Stimulated activated CD8-positive, alpha-beta memory T cell treated with anti-CD3 and anti-CD28 coated beads, Interleukin-2, amount 100 ng/mL, for 1 hour (primary cell): ENCODE results near the gene ATAD3B.
"Not testable (repeated sequence)": the region's sequence is repeated elsewhere in the genome, so short reads cannot be mapped to it uniquely, and the experiment has no call there.

Experiments
- DNase-seq, 2 donors: peaks; one replicate each; pipeline ENCODE4 v3.0.0-alpha.2; 2020; ENCODE audit warnings: low read depth in 2 of 2

Gene ATAD3B

GRCh38 chr1:1451696-1452364 lies 19.7 kb upstream of the ATAD3B start:
- DNase-seq, result no peak

DNA sequence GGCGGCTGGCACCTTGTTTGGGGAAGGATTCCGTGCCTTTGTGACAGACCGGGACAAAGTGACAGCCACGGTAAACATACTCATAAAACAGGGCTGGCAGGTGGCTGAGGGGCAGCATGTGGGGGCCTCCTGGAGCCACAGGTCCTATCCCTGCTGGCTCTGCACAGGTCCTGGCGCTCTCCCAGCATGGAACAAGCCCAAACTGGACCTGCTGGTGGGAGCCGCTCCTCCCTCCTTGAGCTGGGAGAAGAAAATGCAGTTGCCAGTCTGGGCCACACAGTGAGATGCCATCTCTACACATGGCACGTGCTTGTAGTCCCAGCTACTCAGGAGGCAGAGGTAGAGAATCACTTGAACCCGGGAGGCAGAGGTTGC lies 19.2 kb upstream of the ATAD3B start:
- DNase-seq, result not testable (repeated sequence)

DNA sequence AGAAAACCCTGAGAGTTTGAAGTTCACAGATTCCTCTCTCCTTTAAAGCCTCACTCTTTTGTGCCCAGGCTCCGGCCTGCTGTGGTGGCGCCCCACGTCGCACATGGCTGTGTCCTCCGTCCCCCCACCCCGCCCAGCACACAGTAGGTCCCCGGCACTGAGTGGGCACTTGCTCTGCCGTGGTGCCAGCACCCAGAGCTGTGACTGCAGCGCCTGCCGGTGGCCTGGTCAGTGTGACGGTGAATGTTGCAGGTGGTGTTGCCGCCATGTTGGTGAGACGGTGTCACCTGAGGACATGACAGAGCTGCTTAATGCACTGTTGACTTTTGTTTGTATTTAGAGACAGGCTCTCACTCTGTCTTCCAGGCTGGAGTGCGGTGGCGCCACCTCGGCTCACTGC lies 18.7 kb upstream of the ATAD3B start:
- DNase-seq, result no peak

- DNase-seq, result not testable (repeated sequence)
Measured at GRCh38 chr1:1454286-1455056, 17.1 kb upstream of the ATAD3B start.

DNA sequence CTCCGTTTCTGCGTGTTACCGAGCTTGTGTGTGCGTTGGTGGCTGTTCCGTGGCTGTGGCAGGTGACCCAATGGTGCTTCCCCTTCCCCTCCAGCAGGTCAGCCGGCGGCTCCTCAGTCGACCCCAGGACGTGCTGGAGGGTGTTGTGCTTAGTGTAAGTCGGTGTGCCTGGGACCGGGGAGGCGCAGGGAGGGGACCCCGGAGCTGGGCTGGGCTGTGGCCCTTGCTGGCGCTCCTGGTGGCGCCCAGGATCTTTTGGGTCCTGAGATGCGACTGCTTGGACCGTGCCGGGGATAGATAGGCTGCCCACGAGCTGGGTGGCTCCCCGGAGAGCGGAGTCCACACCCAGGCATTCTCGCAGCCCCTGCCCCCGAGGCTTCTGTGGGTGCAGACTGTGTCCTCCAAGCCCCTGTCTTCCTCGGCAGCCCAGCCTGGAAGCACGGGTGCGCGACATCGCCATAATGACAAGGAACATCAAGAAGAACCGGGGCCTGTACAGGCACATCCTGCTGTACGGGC lies 16.1 kb upstream of the ATAD3B start:
- DNase-seq, result no peak

DNA sequence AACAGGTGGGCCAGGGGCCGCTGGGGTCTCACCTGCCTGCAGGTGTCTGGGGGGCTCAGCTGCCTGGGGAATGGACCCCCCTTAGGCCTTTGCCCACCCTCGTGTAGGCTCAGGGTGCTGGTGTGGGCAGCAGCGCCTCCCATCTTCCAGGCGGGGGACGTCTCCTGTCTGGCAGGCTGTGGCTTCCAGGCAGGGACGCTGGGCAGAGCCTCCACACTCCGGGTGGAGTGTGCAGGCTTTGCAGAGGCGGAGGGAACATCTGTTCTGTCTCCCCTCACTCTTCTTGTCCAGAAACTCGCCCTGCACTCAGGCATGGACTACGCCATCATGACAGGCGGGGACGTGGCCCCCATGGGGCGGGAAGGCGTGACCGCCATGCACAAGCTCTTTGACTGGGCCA lies 15.6 kb upstream of the ATAD3B start:
- not testable (repeated sequence) for DNase-seq

GRCh38 chr1:1456683-1457255 lies 14.8 kb upstream of the ATAD3B start:
- not testable (repeated sequence) for DNase-seq

DNA sequence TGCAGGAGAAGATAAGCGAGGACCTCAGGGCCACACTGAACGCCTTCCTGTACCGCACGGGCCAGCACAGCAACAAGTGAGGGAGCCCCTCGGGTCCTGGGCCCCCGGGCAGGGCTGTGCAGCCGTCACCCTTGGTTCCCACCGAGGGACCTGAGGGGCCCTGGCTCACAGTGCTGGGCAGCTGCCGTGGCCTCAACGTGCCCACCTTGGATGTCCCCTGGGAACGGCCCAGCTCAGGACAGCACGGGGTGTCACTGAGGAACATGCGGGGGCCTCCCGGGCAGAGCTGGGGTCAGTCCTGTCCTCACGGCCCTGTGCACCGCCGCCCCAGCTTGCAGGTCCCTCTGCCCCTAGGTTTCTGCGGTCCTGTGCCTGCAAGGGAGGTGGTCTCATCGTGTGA lies 12.4 kb upstream of the ATAD3B start:
- not testable (repeated sequence) for DNase-seq

GRCh38 chr1:1459711-1460110 lies 11.9 kb upstream of the ATAD3B start:
- not testable (repeated sequence) for DNase-seq

DNA sequence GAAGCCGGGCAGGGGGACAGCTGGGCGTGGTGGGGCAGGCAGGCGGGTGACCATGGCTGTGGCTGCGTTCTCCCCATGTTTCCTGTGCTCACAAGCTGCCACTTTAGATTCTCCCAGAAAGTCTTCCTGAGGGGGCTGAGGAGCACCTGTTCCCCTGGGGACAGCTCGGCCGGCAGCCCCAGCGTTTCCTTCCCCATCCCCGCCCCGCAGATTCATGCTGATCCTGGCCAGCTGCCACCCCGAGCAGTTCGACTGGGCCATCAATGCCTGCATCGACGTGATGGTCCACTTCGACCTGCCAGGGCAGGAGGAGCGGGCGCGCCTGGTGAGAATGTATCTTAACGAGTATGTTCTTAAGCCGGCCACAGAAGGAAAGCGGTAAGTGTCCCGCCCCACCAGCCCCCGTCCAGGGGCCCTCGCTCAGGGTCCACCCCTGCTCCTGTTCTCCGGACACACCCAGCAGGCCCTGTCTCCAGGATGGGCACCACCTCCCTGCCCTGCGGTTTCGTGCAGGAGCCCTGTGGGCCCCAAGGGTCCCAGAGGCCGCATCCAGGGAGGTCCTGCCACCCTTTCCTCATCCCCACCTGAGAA lies 10.9 kb upstream of the ATAD3B start:
- no peak for DNase-seq

DNA sequence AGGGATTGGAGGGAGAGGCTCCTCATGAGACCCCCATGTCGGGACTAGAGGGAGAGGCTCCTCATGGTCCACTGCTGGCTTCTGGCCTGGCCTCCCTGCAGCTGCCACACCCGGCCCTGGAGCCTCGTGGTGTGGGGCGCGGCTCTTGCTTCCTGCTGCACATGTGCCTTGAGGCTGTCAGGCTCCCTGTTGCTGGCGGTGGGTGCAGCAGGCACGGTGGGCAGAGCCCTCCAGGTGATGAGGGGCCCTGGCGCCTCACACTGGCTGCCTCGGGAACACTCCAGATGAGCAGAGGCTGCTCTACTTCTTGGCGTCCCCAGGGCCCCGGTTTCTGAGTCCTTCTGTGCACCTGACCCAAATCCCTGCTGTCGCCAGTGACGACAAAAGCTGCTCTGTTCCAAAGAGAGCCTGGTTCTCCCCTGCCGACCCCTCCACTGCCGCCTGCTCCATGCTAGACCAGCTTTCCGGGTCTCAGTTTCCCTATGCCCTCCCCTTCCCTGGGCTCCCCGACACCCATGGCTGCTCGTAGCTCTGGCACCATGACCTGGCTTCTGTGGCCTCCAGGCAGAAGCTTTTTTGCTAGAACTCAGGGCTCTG lies 9.7 kb upstream of the ATAD3B start:
- DNase-seq, result no peak

DNA sequence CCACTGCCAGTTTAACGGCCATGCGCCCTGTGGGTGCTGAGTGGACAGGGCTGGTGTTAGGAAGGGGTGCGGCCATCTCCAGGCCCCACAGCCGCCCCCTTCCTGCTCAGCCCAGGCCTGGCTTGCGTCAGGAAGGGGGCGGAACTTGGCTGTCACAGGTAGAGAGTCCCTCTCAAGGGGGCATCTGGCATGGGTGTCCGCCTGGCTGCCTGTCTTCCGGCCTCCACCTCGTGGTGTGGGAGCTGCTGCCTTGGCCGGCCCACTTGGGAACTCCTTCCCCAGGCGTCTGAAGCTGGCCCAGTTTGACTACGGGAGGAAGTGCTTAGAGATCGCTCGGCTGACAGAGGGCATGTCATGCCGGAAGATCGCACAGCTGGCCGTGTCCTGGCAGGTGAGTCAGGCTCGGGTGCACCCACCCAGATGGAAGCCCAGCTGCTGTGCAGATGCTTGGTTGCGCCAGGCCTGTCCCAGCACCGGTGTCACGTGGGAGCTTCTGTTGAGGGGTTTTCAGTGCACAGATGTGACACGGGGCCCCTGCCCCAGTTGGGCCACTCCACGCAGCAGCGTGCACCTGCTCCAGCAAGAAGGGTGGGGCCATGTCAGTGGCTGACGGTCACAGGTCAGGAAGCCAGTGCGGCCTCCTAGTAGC lies 9.1 kb upstream of the ATAD3B start:
- DNase-seq, result no peak

GRCh38 chr1:1463312-1463711 lies 8.3 kb upstream of the ATAD3B start:
- no peak for DNase-seq

DNA sequence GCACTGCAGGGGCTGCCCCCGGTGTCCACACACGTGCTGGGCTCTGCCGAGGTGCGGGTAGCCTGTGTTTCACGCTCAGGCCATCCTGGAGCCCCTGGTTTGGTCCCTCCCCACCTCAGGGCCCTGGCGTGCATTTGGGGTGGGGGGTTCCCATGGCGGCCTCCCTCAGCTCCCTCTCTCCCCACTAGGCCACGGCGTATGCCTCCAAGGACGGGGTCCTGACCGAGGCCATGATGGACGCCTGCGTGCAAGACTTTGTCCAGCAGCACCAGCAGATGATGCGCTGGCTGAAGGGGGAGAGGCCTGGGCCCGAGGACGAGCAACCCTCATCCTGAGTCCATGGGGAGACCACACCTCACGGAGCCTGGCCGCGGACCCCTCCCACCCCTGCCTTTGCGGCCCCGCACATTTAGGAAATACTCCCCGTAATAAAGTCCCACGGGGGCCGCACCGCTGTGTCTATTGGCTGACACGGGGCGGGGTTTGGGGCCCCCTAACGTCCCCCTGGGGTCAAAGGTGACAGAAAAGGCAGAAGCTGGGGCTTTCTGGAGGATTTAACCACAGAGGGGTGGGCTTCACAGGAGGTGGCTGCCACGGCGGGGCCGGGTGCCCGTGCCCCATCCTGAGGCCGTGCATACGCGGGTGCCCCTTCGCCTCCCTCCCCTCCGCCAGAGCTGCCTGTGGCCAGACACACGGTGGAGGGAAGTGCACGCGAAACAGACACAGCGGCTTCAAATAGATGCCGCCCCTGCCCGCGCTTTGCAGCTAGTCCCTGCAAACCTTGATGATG lies 3.2 kb upstream of the ATAD3B start:
- not testable (repeated sequence) for DNase-seq

DNA sequence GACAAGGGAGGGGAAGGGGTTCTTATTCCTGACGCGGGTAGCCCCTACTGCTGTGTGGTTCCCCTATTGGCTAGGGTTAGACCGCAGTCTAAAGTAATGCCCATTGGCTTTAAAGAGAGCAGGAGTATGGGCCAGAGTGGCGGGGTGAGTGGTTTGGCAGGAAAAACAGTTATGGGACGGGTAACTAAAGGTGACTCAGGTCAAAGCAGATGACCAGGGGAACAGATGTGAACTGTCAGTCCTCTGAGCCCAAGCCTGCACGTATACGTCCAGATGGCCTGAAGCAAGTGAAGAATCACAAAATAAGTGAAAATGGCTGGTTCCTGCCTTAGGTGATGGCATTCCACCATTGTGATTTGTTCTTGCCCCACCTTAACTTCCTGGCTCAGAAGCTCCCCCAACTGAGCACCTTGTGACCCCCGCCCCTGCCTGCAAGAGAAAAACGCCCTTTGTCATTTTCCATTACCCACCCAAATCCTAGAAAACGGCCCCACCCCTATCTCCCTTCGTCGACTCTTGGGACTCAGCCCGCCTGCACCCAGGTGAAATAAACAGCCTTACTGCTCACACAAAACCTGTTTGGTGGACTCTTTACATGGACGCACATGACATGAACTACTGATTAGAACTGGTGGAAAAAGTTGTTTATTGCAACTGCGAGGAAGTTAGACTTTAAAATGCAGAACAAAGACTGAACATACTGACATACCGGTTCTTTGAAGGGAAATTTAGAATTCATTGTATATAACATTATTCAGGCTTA lies 758 bp upstream of the ATAD3B start:
- no peak for DNase-seq

GRCh38 chr1:1472053-1472876 lies 700 bp downstream of the ATAD3B start:
- DNase-seq, result not testable (repeated sequence)

GRCh38 chr1:1476011-1476410 lies 4.4 kb downstream of the ATAD3B start:
- DNase-seq, result not testable (repeated sequence)

- no peak for DNase-seq
Measured at GRCh38 chr1:1477206-1477605, 5.6 kb downstream of the ATAD3B start.
